Transverse colon (tissue), 4 donors: ENCODE results near the gene FAM114A1. TPM values are rescaled to one million over a fixed set of nuclear protein-coding genes. Genes with fewer than 3 reads are reported as not detected.
A peak's percentile ranks its signal among the peaks of the same experiment; 100 is the strongest.

Source experiments
- DNase-seq: peaks from one replicate; pipeline ENCODE4 v3.0.0-alpha.2; 2019
- H3K27ac ChIP-seq, 4 donors: fragments of 200-600 bp; sonication (generic); 2 replicates each; pipeline ENCODE4 v1.5.1; 2016 to 2018; ENCODE audit warnings: inconsistent platforms in 4 of 4
- H3K27me3 ChIP-seq: fragments of 200-600 bp; sonication (generic); 2 replicates; pipeline ENCODE4 v1.5.1; 2017; ENCODE audit warnings: inconsistent platforms
- H3K36me3 ChIP-seq, 4 donors: fragments of 200-600 bp; sonication (generic); 2 replicates each; pipeline ENCODE4 v1.5.1; 2017 to 2019; ENCODE audit warnings: inconsistent platforms in 4 of 4
- H3K4me1 ChIP-seq, 4 donors: fragments of 200-600 bp; sonication (generic); 2 replicates each; pipeline ENCODE4 v1.5.1; 2017 to 2020; ENCODE audit warnings: inconsistent platforms in 4 of 4
- H3K4me3 ChIP-seq, 4 donors: fragments of 200-600 bp; sonication (generic); 1 replicate in 1 of 4; 2 replicates in 3 of 4; pipeline versions ENCODE4 v1.5.1 to v1.6.1; 2017 to 2019; ENCODE audit warnings: inconsistent platforms in 4 of 4
- H3K9me3 ChIP-seq, 2 donors: fragments of 200-600 bp; sonication (generic); 2 replicates each; pipeline ENCODE4 v1.5.1; 2017 to 2019; ENCODE audit warnings: inconsistent platforms in 2 of 2
- CTCF ChIP-seq, 5 experiments: fragments of 200-600 bp in 3 of 5; fragments of 450-650 bp in 2 of 5; sonication (generic) in 3 of 5; IDR thresholded peaks; 1 replicate in 2 of 5; 2 replicates in 3 of 5; pipeline ENCODE4 v1.5.1; 2016 to 2017; ENCODE audit warnings: antibody characterized with exemption in 5 of 5, inconsistent platforms in 3 of 5, mild to moderate bottlenecking in 2 of 5, moderate library complexity in 1 of 5
- EP300 ChIP-seq: sonication (generic); formaldehyde crosslinking; IDR thresholded peaks from one replicate; pipeline ENCODE4 v1.6.1; 2017; ENCODE audit warnings: antibody characterized with exemption, low read depth
- POLR2A ChIP-seq: fragments of 450-650 bp; IDR thresholded peaks from one replicate; pipeline ENCODE4 v1.6.1; 2016; ENCODE audit warnings: antibody characterized with exemption, mild to moderate bottlenecking, moderate library complexity
- POLR2AphosphoS5 ChIP-seq, 3 donors: sonication (generic); formaldehyde crosslinking; IDR thresholded peaks; one replicate each; pipeline ENCODE4 v1.6.1; 2016; ENCODE audit warnings: antibody characterized with exemption in 3 of 3
- WGBS, 2 donors: methylation state at CpG; one replicate each; pipeline ENCODE4 v1.1.5; 2018; ENCODE audit warnings: low coverage in 1 of 2; 5-methylcytosine and 5-hydroxymethylcytosine counted together
- in situ Hi-C, 4 donors: fragments of 200-750 bp; cut with MboI; loops; one replicate each; pipeline versions ENCODE4 v1.15.0 to v1.15.1; 2017; ENCODE audit warnings: low sequenced_read_pairs in 3 of 4, low pct_ligation_motif_present in 1 of 4, low pct_unique_long_range_greater_than_20kb in 1 of 4
- intact Hi-C: fragments of 100-400 bp; cut with DNase I; formaldehyde crosslinking; loops from one replicate; pipeline ENCODE4 v1.15.1; 2023; ENCODE audit warnings: low total_unique reads
- total RNA-seq, 4 donors: library from RNA; depleted of rRNA; stranded (reverse); fragments of >200 nt; gene quantifications; one replicate each; pipeline ENCODE4 v1.1.0, GENCODE V29; 2016

FAM114A1 gene
- total RNA-seq, 4 donors from 2014 or later = 52.4 to 121 (median 115) TPM

- Histone ChIP-seq H3K36me3 (peaks cover 0 to 33% (median 10%) of the 10 kb centered on the region in 4 donors), H3K4me3 (no peak overlapping the region), H3K4me1 (peaks cover 8 to 28% (median 19%) of the 10 kb centered on the region in 4 donors), H3K9me3 (no peaks in the 10 kb centered on the region), H3K27ac (peak overlapping the region; percentile 30 to 67 (median 57)), H3K27me3 (no peaks in the 10 kb centered on the region)
- in situ Hi-C loops (loop anchor here in 3 of 4 donors (5.0 to 10.0 kb wide), 2 partner anchors 231 to 233 kb away; no protein-coding TSS in a partner anchor), intact Hi-C loops (no loop called here)
- DNase-seq = peak; percentile 14
- TF ChIP-seq CTCF (IDR thresholded peaks at IDR 0.05) (no peak), POLR2AphosphoS5 (IDR thresholded peaks at IDR 0.05) (no peak), POLR2A (no peak), EP300 (no peak)
- WGBS, 2 donors = 45 to 48% methylated on average over 4 to 10 of the region's 10 CpGs
These were observed 36.6 kb downstream of the FAM114A1 start for GRCh38 chr4:38904090-38904666.

GRCh38 chr4:38904682-38905081 lies 37.1 kb downstream of the FAM114A1 start:
- peaks cover 0 to 36% (median 12%) of the 10 kb centered on the region in 4 donors for H3K36me3 ChIP-seq
- 57 to 70% methylated on average over 3 of the region's 3 CpGs for WGBS, 2 donors

GRCh38 chr4:38905652-38906385 lies 38.2 kb downstream of the FAM114A1 start:
- intact Hi-C loops = no loop called here
- WGBS, 2 donors = 55 to 62% methylated on average over 9 to 10 of the region's 10 CpGs
- peaks cover 8 to 28% (median 19%) of the 10 kb centered on the region in 4 donors for H3K4me1 ChIP-seq
- H3K9me3 ChIP-seq = no peaks in the 10 kb centered on the region
- H3K36me3 ChIP-seq = peaks cover 0 to 43% (median 14%) of the 10 kb centered on the region in 4 donors
- in situ Hi-C loops = loop anchor here in 1 of 4 donors (10.0 kb wide), 1 partner anchor 229 kb away; no protein-coding TSS in a partner anchor
- no peak for DNase-seq
- TF ChIP-seq CTCF (IDR thresholded peaks at IDR 0.05) (no peak), POLR2A (no peak), POLR2AphosphoS5 (IDR thresholded peaks at IDR 0.05) (no peak), EP300 (no peak)
- no peak overlapping the region for H3K4me3 ChIP-seq
- peak overlapping the region in 3 of 4 donors; percentile 22 to 67 (median 57) for H3K27ac ChIP-seq
- no peaks in the 10 kb centered on the region for H3K27me3 ChIP-seq

More at GRCh38 chr4:38904682-38905081, 37.1 kb downstream of the FAM114A1 start:
- TF ChIP-seq CTCF (IDR thresholded peaks at IDR 0.05) (no peak), POLR2AphosphoS5 (IDR thresholded peaks at IDR 0.05) (no peak), POLR2A (no peak), EP300 (no peak)
- in situ Hi-C loops = loop anchor here in 3 of 4 donors (5.0 to 10.0 kb wide), 2 partner anchors 230 to 233 kb away; no protein-coding TSS in a partner anchor
- H3K4me1 ChIP-seq = peaks cover 8 to 28% (median 19%) of the 10 kb centered on the region in 4 donors
- intact Hi-C loops = no loop called here
- peak overlapping the region; percentile 30 to 67 (median 57) for H3K27ac ChIP-seq
- no peak overlapping the region for H3K4me3 ChIP-seq
- DNase-seq = no peak
- H3K9me3 ChIP-seq = no peaks in the 10 kb centered on the region
- H3K27me3 ChIP-seq = no peaks in the 10 kb centered on the region

GRCh38 chr4:38907696-38908270 lies 40.2 kb downstream of the FAM114A1 start:
- peaks cover 8 to 41% (median 24%) of the 10 kb centered on the region in 4 donors for H3K4me1 ChIP-seq
- no peaks in the 10 kb centered on the region for H3K27me3 ChIP-seq
- intact Hi-C loops (no loop called here), in situ Hi-C loops (loop anchor here in 1 of 4 donors (10.0 kb wide), 1 partner anchor 227 kb away; no protein-coding TSS in a partner anchor)
- no peaks in the 10 kb centered on the region for H3K9me3 ChIP-seq
- DNase-seq = no peak
- TF ChIP-seq EP300 = no peak
- TF ChIP-seq POLR2AphosphoS5 (IDR thresholded peaks at IDR 0.05) = no peak
- no peak for TF ChIP-seq POLR2A
- TF ChIP-seq CTCF (IDR thresholded peaks at IDR 0.05) = no peak
- peaks cover 0 to 43% (median 17%) of the 10 kb centered on the region in 4 donors for H3K36me3 ChIP-seq
- H3K4me3 ChIP-seq = no peak overlapping the region
- no peak overlapping the region for H3K27ac ChIP-seq
